Sciatic nerve (tissue), 2 donors: ENCODE data around the gene EFNA2. TPM values are rescaled to one million over a fixed set of nuclear protein-coding genes. Genes with fewer than 3 reads are reported as not detected.

ENCODE experiments used
- ATAC-seq: fragments of 200-7000 bp; cut with Tn5 transposase; one replicate; pipeline ENCODE4 v1.9.1; 2020; ENCODE audit warnings: mild to moderate bottlenecking, moderate library complexity
- DNase-seq: peaks from one replicate; pipeline ENCODE4 v3.0.0-alpha.2; 2020; ENCODE audit warnings: low spot score
- intact Hi-C: fragments of 100-400 bp; cut with DNase I; formaldehyde crosslinking; loops from one replicate; pipeline ENCODE4 v1.14.2; 2022
- total RNA-seq: library from RNA; stranded (reverse); fragmentation: NEBNext Ultra II Directional; extraction: Animal tissue kit (Norgen Biotek cat#: 25700); gene quantifications from one replicate; pipeline ENCODE4 v1.2.1, GENCODE V29; 2021
- donor health status: DM: no; HTN: no; CAD: no.
- donor health status: DM: no; HTN: no; CAD: no.

EFNA2 gene
- total RNA-seq, 1 donor from 2014 or later, result not detected

GRCh38 chr19:1268226-1269064, 17.2 kb upstream of the EFNA2 start:
- intact Hi-C loops, result no loop called here
- peak; percentile 78 for DNase-seq
- ATAC-seq, result no peak

- intact Hi-C loops, result no loop called here
- peak; percentile 86 for ATAC-seq
- peak; percentile 100 for DNase-seq
These were observed 16.6 kb upstream of the EFNA2 start, which contains the start of gene CIRBP for GRCh38 chr19:1269065-1269477. CIRBP (plus strand) TSS chr19:1269332; CDS start chr19:1270934, 1,602 bp downstream.

GRCh38 chr19:1269478-1270212, 16.0 kb upstream of the EFNA2 start:
- intact Hi-C loops, result no loop called here
- ATAC-seq (peak; percentile 24), DNase-seq (peak; percentile 93)

DNA sequence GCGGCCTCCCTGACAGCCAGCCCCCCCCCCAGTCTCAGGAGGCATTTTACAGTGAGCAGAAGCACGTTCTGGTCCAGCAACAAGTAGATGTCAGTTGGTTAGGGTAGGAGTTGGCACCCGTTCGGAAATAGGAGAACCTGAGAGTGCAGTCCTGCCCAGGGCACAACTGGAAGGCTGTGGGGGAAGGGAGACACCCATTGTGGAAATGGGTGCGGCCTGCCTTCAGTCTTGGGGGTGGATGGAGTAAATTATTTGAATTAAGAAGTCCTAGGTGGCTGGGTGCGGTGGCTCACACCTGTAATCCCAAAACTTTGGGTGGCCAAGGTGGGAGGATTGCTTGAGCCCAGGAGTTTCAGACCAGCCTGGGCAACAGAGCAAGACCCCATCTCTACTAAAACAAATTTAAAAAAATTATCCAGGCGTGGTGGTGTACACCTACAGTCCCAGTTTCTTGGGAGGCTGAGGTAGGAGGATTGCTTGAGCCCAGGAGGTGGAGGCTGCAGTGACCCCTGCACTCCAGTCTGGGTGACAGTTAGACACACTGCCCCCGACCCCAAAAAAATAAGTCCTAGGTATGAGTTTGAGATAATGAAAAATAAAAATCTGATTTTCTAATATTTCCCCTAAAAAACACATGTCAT, 15.3 kb upstream of the EFNA2 start:
- intact Hi-C loops, result no loop called here
- no peak for DNase-seq
- ATAC-seq, result no peak

GRCh38 chr19:1270854-1271527, 14.7 kb upstream of the EFNA2 start:
- intact Hi-C loops, result no loop called here
- no peak for ATAC-seq

GRCh38 chr19:1271528-1272422, 13.9 kb upstream of the EFNA2 start:
- intact Hi-C loops, result no loop called here
- no peak for ATAC-seq
- DNase-seq, result no peak

More at GRCh38 chr19:1270854-1271527, 14.7 kb upstream of the EFNA2 start:
- DNase-seq, result no peak

DNA sequence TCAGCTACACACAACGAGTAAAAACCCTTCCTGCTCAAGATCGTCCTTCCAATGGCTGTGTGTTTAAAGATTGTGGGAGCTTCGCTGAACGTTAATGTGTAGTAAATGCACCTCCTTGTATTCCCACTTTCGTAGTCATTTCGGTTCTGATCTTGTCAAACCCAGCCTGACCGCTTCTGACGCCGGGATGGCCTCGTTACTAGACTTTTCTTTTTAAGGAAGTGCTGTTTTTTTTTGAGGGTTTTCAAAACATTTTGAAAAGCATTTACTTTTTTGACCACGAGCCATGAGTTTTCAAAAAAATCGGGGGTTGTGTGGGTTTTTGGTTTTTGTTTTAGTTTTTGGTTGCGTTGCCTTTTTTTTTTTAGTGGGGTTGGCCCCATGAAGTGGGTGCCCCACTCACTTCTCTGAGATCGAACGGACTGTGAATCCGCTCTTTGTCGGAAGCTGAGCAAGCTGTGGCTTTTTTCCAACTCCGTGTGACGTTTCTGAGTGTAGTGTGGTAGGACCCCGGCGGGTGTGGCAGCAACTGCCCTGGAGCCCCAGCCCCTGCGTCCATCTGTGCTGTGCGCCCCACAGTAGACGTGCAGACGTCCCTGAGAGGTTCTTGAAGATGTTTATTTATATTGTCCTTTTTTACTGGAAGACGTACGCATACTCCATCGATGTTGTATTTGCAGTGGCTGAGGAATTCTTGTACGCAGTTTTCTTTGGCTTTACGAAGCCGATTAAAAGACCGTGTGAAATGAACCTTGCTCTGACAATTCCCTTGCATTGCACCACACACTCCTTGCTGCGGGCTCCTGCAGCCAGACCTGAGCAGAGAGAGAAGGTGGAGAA, 13.0 kb upstream of the EFNA2 start:
- intact Hi-C loops, result no loop called here
- no peak for DNase-seq
- no peak for ATAC-seq

DNA sequence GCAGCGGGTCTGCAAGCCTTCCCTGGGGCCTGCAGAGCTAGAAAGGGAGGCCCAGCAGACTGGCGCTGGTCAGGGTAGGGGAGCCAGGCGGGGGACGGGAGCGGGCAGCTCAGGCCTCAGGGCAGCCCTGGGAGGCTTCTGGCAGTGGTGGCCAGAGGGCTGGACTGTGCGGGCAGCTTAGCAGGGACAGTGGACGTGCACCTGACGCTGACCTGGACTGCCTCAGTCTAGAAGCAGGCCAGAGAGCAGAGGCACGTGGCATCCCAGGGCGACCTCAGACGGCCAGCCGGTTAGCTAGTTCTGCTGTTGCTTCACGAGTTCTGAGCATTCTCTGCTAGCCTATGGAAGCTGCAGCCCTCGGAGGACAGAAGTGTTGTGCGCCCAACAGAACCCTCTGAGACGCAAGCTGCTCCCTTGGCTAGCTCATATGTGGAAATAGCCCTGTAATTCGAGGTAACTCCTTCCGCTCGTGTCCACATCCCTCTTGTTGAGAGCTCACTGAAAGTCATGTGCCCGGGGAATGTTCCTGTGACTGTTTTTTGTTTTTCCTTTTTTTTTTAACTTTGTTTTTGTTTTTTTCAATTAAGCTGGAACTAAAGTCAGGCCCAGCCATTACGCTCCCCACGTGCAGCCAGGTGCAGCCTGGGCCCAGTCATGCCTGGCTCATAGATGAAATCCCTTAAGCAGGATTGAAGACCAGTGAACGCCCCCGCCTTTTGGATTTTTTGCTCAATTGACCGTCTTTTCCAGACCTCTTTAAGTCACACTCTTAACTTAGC, 12.2 kb upstream of the EFNA2 start:
- no peak for DNase-seq
- intact Hi-C loops, result no loop called here
- no peak for ATAC-seq

- ATAC-seq, result no peak
- intact Hi-C loops, result no loop called here
- DNase-seq, result peak; percentile 76
These were observed 11.4 kb upstream of the EFNA2 start for GRCh38 chr19:1274081-1274851.

DNA sequence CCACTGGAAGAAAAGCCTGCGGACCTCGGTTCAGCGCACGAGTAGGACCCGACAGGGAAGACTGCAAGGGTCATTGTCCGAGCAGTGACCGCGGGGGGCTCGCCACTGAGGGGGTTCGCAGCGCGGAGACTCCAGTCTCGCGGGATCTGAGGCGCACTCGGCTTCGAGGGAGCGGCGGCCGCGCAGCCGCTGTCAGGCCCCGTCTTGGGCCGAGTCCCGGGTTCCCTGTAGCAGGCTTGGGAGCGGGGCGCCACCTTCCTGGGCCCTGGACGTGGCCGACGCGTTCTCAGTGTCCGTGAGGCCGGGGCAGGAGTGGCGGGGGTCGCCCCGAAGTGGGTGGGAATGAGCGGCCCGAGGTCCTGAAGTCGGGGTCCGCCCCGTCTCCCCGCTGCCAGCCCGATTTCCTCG, 10.8 kb upstream of the EFNA2 start:
- ATAC-seq (no peak), DNase-seq (no peak)
- intact Hi-C loops, result no loop called here

DNA sequence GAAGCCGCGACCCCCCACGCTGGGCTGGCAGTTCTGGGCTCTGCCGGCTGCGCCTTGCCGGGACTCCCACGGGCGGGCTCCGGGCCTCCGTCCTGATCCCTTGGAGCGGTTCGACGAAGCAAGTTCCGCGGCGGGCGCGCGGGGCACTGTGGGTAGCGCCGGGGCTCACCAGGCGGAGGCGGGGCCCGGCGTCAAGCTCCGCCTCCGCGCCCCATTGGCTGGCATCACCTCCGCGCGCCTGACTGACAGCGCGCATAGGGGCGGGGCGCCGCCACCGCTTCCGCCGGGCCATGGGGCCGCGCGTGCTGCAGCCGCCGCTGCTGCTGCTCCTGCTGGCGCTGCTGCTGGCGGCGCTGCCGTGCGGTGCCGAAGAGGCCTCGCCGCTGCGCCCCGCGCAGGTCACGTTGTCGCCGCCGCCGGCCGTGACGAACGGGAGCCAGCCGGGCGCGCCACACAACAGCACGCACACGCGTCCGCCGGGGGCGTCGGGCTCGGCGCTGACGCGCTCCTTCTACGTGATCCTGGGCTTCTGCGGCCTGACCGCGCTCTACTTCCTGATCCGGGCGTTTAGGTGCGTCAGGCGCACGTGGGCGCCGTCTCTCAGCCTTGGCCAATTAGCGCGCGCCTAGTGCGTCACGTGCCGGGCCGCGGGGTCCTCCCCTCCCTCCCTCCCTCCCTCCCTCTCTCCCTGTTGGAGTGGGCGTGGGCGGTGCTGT, 10.3 kb upstream of the EFNA2 start, which contains the start of gene FAM174C:
FAM174C (plus strand) TSS at position 271 of the 716 bp plus-strand sequence; CDS start at position 291, 20 bp downstream.
- intact Hi-C loops, result no loop called here
- DNase-seq (peak; percentile 97), ATAC-seq (peak; percentile 84)

DNA sequence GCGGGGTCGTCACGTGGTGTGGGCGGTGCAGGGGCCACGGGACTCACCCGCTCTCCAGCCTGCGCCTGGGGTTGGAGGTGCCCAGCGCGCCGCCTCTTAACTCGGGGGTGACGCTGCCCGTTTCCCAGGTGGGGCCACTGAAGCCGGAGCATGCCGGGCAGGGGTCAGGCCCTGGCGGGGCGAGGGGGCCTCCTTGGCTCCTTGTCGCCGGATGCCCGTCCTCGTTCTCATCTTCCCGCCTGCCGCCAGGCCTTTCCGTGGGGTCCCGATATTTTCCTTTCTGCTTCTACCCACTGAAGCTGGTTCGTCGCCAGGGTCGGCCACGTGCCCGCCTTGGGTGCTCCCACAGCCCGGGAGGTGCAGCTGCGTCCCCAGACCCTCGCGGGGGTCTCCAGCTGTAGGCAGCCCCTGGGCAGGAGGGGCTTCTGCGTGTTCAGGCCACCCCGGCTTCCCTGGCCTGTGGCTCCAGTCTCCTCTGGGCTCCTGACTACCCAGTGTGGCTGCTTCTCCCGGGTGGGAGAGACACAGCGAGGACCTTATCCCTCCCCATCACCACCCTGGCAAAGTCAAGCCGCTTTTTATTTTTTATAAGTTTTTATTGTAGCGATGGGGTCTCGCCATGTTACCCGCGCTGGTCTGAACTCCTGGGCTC, 9.6 kb upstream of the EFNA2 start:
- peak; percentile 0 for ATAC-seq
- no peak for DNase-seq
- intact Hi-C loops, result no loop called here

- intact Hi-C loops, result no loop called here
- ATAC-seq (no peak), DNase-seq (no peak)
These were observed 9.0 kb upstream of the EFNA2 start for GRCh38 chr19:1276628-1277022.

DNA sequence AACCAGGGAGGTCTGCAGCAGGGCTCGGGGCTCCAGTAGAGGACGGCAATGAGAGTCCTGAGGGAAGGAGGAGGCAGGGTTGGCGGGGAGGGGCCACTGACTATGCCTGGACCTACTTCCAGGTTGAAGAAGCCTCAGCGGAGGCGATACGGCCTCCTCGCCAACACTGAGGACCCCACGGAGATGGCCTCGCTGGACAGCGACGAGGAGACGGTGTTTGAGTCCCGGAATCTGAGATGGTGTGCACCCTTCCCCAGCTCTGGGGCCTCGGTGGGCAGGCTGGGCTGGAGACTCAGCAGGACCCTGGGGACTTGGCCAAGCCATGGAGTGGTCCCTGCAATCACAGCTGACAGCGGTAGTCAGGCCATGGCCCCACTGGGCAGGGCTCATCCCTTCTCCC, 8.6 kb upstream of the EFNA2 start:
- DNase-seq (no peak), ATAC-seq (no peak)
- intact Hi-C loops, result no loop called here

- DNase-seq (no peak), ATAC-seq (no peak)
- intact Hi-C loops, result no loop called here
These were observed 7.6 kb upstream of the EFNA2 start for GRCh38 chr19:1278074-1278473.
